Measurements from ENCODE around the gene EHD4.
A peak's percentile ranks its signal among the peaks of the same experiment; 100 is the strongest.

The EHD4 gene

GRCh38 chr15:41994772-41995475, 22.6 kb upstream of the EHD4 start:
- DNase-seq: no peak

GRCh38 chr15:41994171-41994650, 21.9 kb upstream of the EHD4 start:
- no peak for DNase-seq

- DNase-seq: no peak
Observed at GRCh38 chr15:41993472-41994170, 21.3 kb upstream of the EHD4 start.

- DNase-seq: no peak
Observed at GRCh38 chr15:41992803-41993190, 20.4 kb upstream of the EHD4 start.

- no peak for DNase-seq
Observed at GRCh38 chr15:41992151-41992802, 19.9 kb upstream of the EHD4 start.

- no peak for DNase-seq
Observed at GRCh38 chr15:41990691-41991090, 18.3 kb upstream of the EHD4 start.

- DNase-seq: no peak
Observed at GRCh38 chr15:41990243-41990605, 17.9 kb upstream of the EHD4 start.

GRCh38 chr15:41989573-41990242, 17.4 kb upstream of the EHD4 start:
- DNase-seq: peak; percentile 17

GRCh38 chr15:41988896-41989572, 16.7 kb upstream of the EHD4 start:
- DNase-seq: no peak

- no peak for DNase-seq
Observed at GRCh38 chr15:41987925-41988275, 15.5 kb upstream of the EHD4 start.

GRCh38 chr15:41987246-41987924, 15.0 kb upstream of the EHD4 start:
- no peak for DNase-seq

- no peak for DNase-seq
Observed at GRCh38 chr15:41985236-41986160, 13.1 kb upstream of the EHD4 start.

GRCh38 chr15:41984622-41985021, 12.3 kb upstream of the EHD4 start:
- no peak for DNase-seq

- no peak for DNase-seq
Observed at GRCh38 chr15:41983621-41984571, 11.5 kb upstream of the EHD4 start.

GRCh38 chr15:41983221-41983620, 10.9 kb upstream of the EHD4 start:
- DNase-seq: no peak

GRCh38 chr15:41982133-41982930, 10.0 kb upstream of the EHD4 start:
- DNase-seq: no peak

- no peak for DNase-seq
Observed at GRCh38 chr15:41981371-41982132, 9.2 kb upstream of the EHD4 start.

GRCh38 chr15:41980654-41981323, 8.4 kb upstream of the EHD4 start:
- no peak for DNase-seq
